ENCODE data around the gene SLC38A10.

DNA sequence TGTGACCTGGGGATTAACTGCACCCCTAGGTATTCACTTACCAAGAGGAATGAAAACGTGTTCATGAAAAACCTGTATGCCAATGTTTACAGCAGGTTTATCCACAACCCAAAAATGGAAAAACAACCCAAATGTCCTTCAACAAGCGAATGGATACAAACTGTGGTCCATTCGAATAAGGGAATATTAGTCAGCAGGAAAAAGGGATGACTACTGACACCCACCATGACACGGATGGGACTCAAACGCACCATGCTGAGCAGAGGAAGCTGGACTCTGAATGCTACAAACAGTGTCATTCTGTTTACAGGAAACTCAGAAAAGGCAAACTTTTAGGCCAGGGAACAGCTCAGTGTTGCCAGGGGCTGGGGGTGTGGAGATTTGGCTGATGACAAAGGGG is 4.9 kb downstream of the SLC38A10 start:
- TF ChIP-seq CTCF (IDR thresholded peaks at IDR 0.05; ENCODE audit: poor library complexity, severe bottlenecking) (no peak), TAF1 (IDR thresholded peaks at IDR 0.05; ENCODE audit: low read depth) (no peak), MXI1 (conservative IDR thresholded peaks at IDR 0.05; ENCODE audit: poor library complexity, severe bottlenecking) (no peak), POLR2AphosphoS5 (IDR thresholded peaks at IDR 0.05) (no peak)
